Measurements from ENCODE around the gene SPCS3. TPM values are rescaled to one million over a fixed set of nuclear protein-coding genes. Genes with fewer than 3 reads are reported as not detected.

SPCS3 gene
- total RNA-seq = 80.1 and 90.4 TPM in 2 replicates

GRCh38 chr4:176319704-176320339, at the start of gene SPCS3:
TSS of gene SPCS3 (plus strand) at chr4:176319966. CDS start at chr4:176320077, 111 bp downstream.
- TF ChIP-seq CTCF (conservative IDR thresholded peaks at IDR 0.05; ENCODE audit: low read depth, low read length) = no peak
- DNase-seq (ENCODE audit: low read depth) = no peak
- peak within 1 kb of the TSS; percentile 92 for H3K4me3 ChIP-seq (ENCODE audit: low read depth, low read length)

GRCh38 chr4:176270669-176271068, 49.1 kb upstream of the SPCS3 start:
- TF ChIP-seq CTCF (conservative IDR thresholded peaks at IDR 0.05; ENCODE audit: low read depth, low read length) = no peak
- peak overlapping the region; percentile 2 for H3K4me3 ChIP-seq (ENCODE audit: low read depth, low read length)
- DNase-seq (ENCODE audit: low read depth) = peak; percentile 98

GRCh38 chr4:176271749-176272148, 48.0 kb upstream of the SPCS3 start:
- TF ChIP-seq CTCF (conservative IDR thresholded peaks at IDR 0.05; ENCODE audit: low read depth, low read length) = no peak
- DNase-seq (ENCODE audit: low read depth) = no peak
- no peak overlapping the region for H3K4me3 ChIP-seq (ENCODE audit: low read depth, low read length)

- no peak for DNase-seq (ENCODE audit: low read depth)
- no peak for TF ChIP-seq CTCF (conservative IDR thresholded peaks at IDR 0.05; ENCODE audit: low read depth, low read length)
- H3K4me3 ChIP-seq (ENCODE audit: low read depth, low read length) = no peak overlapping the region
Observed at GRCh38 chr4:176272799-176273198, 47.0 kb upstream of the SPCS3 start.

- H3K4me3 ChIP-seq (ENCODE audit: low read depth, low read length) = no peak overlapping the region
- DNase-seq (ENCODE audit: low read depth) = no peak
- TF ChIP-seq CTCF (conservative IDR thresholded peaks at IDR 0.05; ENCODE audit: low read depth, low read length) = no peak
Observed at GRCh38 chr4:176273736-176274135, 46.0 kb upstream of the SPCS3 start.

GRCh38 chr4:176274441-176274840, 45.3 kb upstream of the SPCS3 start:
- DNase-seq (ENCODE audit: low read depth) = no peak
- no peak for TF ChIP-seq CTCF (conservative IDR thresholded peaks at IDR 0.05; ENCODE audit: low read depth, low read length)
- no peak overlapping the region for H3K4me3 ChIP-seq (ENCODE audit: low read depth, low read length)

- no peak for DNase-seq (ENCODE audit: low read depth)
- H3K4me3 ChIP-seq (ENCODE audit: low read depth, low read length) = peak overlapping the region; percentile 18
- TF ChIP-seq CTCF (conservative IDR thresholded peaks at IDR 0.05; ENCODE audit: low read depth, low read length) = no peak
Observed at GRCh38 chr4:176276710-176277109, 43.1 kb upstream of the SPCS3 start.

Data from epithelial cell of proximal tubule (primary cell).